ENCODE results near the gene UTS2B. TPM values are rescaled to one million over a fixed set of nuclear protein-coding genes. Genes with fewer than 3 reads are reported as not detected.

The UTS2B gene
- total RNA-seq, 1 donor from 2014 or later: 0.89 TPM

DNA sequence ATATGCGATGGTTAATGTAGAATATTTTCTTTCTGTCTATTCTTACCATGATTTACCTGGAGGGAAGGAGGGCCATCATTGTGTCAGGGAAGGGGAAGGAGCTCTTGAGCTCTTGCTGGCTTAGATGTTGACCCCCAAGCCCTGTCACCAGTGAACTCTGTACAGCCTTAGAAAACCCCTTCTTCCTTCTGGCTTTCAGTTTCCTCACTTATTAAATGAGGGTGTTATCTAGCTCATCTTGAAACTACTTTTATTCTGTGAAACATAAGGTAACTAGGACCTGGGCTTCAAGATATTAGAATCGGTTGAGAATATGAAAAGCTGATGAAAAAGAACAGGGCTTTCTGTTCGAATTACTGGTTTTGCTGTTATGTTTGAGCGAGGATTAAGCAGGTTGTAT lies 25.1 kb upstream of the UTS2B start:
- ATAC-seq: no peak
- no peak for DNase-seq (ENCODE audit: low spot score)
- intact Hi-C loops (cut with DNase I): no loop called here

GRCh38 chr3:191353022-191353777 lies 22.9 kb upstream of the UTS2B start:
- intact Hi-C loops (cut with DNase I): no loop called here
- ATAC-seq (peak; percentile 35), DNase-seq (ENCODE audit: low spot score) (no peak)

GRCh38 chr3:191352014-191352413 lies 21.7 kb upstream of the UTS2B start:
- ATAC-seq (no peak), DNase-seq (ENCODE audit: low spot score) (no peak)
- intact Hi-C loops (cut with DNase I): no loop called here

DNA sequence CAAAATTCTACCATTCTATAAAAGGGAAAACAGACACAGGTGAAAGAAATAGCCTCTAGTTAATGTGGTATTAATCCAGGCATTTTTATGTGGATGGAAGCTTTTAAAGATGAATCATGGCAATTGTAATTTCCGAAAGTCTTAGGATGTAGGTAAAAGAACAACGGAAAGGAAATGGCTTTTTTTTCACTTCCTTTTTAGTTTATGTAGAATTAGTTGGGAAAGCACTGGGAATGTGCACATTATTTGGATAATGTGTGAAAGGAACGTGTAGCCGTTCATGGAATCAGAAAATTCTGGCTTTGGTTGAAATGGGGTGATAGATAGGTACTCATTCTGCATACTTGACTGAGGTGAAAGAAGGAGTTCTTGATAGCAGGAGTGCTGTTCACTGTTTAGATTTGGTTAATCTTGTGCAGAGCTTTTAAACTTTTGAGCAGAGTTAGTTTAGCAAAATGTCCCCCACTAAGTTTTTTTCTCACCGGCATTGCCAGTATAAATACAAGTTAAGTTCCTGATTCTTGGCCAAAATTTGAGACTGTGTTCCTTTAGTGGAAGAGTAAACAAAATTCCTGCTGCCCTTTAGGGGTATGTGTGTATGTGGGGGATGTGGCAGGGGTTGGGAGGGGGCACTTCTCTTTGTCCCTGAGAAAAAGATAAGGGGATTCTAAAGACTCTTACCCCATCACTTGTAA lies 20.2 kb upstream of the UTS2B start:
- ATAC-seq: no peak
- intact Hi-C loops (cut with DNase I): no loop called here
- no peak for DNase-seq (ENCODE audit: low spot score)

- intact Hi-C loops (cut with DNase I): no loop called here
Observed at GRCh38 chr3:191348098-191348497, 17.8 kb upstream of the UTS2B start.

GRCh38 chr3:191347228-191347627 lies 16.9 kb upstream of the UTS2B start:
- ATAC-seq (no peak), DNase-seq (ENCODE audit: low spot score) (no peak)
- intact Hi-C loops (cut with DNase I): no loop called here

More at GRCh38 chr3:191348098-191348497, 17.8 kb upstream of the UTS2B start:
- ATAC-seq (no peak), DNase-seq (ENCODE audit: low spot score) (no peak)

- no peak for ATAC-seq
- intact Hi-C loops (cut with DNase I): no loop called here
- DNase-seq (ENCODE audit: low spot score): no peak
Observed at GRCh38 chr3:191345334-191345733, 15.0 kb upstream of the UTS2B start.

GRCh38 chr3:191343913-191344312 lies 13.6 kb upstream of the UTS2B start:
- DNase-seq (ENCODE audit: low spot score) (no peak), ATAC-seq (no peak)
- intact Hi-C loops (cut with DNase I): no loop called here

DNA sequence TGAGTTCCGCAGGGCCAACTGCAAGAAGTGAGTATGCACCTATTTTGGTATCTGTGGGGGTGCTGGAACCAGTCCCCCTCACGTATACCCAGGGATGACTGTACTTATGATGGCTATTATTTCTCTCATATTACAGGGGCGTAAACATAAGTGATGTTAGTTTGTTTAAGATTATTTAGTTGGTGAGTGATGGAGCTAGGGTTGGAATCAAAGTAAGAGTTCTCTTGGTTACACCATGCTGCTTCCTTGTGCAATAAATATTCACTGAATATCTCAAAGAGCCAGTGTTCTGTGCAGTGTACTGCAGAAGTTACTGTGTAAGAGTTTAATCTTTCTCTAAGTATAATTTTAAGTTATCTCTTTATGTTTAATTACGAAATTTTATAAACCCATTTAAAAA lies 12.8 kb upstream of the UTS2B start:
- ATAC-seq (no peak), DNase-seq (ENCODE audit: low spot score) (no peak)
- intact Hi-C loops (cut with DNase I): no loop called here

DNA sequence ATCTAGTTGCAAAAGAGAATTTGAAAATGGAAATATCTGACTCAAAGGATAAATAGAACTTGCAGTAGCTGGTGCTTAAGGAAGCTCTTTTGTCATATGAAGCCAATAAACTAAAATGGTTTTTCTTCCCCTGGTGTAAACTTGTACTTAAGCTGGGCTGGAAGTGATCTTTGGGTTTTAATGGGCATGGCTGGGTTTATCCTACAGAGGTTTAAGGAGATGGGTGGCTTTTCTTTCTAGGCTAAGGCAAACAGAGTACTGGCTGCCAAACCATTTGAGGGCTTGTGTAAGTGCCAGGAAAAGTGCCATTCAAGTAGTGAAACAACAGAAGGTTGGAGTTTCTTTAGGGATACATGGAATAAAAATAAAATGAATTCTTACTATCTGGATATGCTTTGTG lies 12.1 kb upstream of the UTS2B start:
- DNase-seq (ENCODE audit: low spot score) (no peak), ATAC-seq (no peak)
- intact Hi-C loops (cut with DNase I): no loop called here

- DNase-seq (ENCODE audit: low spot score): no peak
- intact Hi-C loops (cut with DNase I): no loop called here
Observed at GRCh38 chr3:191342006-191342405, 11.7 kb upstream of the UTS2B start.

DNA sequence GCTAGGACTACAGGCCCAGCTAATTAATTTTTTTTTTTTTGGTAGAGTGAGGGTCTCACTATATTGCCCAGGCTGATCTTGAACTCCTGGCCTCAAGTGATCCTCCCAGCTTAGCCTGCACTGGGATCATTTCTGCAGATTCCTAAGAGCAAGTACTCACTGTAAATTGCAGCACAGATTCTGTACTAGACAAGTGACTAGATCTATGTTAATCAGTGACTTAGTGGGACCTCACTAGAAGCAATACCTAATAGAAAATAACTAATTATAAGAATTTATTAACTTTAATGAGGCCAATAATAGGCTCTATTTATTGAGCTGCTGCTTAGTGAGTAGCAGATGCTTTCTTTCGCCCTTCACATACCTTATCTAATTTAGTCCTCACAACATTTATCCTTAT lies 10.6 kb upstream of the UTS2B start:
- intact Hi-C loops (cut with DNase I): no loop called here
- no peak for ATAC-seq
- DNase-seq (ENCODE audit: low spot score): no peak

More at GRCh38 chr3:191342006-191342405, 11.7 kb upstream of the UTS2B start:
- no peak for ATAC-seq

GRCh38 chr3:191340351-191340750 lies 10.0 kb upstream of the UTS2B start:
- no peak for ATAC-seq
- DNase-seq (ENCODE audit: low spot score): no peak
- intact Hi-C loops (cut with DNase I): no loop called here

DNA sequence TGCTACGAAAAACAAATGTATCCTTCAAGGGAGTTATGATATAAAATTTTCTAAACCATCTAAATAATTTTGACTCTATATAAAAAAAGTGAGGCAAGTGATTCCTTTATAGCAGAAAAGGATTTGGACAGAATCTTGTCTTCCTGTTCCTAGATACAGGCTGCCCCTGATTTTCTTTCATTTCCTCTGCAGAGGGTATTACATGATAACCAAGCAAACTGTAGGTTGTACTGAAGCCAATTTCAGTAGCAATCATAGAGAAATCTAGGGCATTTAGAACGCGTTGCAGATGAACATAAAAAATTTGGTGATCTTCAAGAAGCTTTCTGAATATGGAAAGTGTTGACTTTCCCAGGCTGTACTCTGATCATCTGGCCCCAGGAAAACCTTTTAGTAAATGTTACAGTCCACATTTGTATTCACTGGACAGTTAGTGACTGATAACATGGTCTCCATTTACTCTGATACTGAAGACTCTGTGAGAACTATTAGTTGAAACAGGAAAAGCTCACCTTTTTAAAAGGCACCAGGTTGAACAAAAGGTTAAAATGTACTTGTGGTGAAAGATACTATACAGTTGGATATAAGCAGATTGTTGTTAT lies 9.1 kb upstream of the UTS2B start:
- no peak for DNase-seq (ENCODE audit: low spot score)
- no peak for ATAC-seq
- intact Hi-C loops (cut with DNase I): no loop called here

- ATAC-seq (no peak), DNase-seq (ENCODE audit: low spot score) (no peak)
- intact Hi-C loops (cut with DNase I): no loop called here
Observed at GRCh38 chr3:191338177-191338488, 7.8 kb upstream of the UTS2B start.

- intact Hi-C loops (cut with DNase I): no loop called here
- ATAC-seq: peak; percentile 20
Observed at GRCh38 chr3:191336833-191337232, 6.5 kb upstream of the UTS2B start.

DNA sequence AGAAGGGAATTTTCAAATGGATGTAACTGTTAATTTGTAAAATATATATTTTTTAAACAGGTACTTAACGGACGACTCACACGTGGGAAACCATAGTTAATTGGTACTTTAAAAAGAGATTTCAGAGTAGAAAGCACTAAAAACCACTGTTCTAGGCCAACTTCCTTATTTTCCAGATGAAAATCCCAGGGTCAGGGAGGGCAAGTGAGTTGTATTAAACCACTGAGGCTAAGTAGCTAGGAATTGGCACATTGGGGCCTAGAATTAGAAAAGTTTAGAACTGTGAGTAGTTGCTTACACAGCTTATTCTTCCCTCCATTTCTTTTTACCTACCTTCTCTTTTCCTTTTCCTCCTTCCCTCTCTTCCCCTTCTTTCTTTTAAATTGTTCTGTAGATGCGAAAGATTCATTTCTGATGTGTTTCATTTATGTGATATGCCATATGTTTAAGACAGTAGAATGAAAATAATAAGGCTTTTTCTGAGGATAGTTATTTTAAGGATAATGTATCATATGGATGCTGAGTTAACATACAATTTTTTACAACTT lies 4.1 kb upstream of the UTS2B start:
- DNase-seq (ENCODE audit: low spot score): no peak
- intact Hi-C loops (cut with DNase I): no loop called here
- no peak for ATAC-seq

More at GRCh38 chr3:191336833-191337232, 6.5 kb upstream of the UTS2B start:
- DNase-seq (ENCODE audit: low spot score): no peak

DNA sequence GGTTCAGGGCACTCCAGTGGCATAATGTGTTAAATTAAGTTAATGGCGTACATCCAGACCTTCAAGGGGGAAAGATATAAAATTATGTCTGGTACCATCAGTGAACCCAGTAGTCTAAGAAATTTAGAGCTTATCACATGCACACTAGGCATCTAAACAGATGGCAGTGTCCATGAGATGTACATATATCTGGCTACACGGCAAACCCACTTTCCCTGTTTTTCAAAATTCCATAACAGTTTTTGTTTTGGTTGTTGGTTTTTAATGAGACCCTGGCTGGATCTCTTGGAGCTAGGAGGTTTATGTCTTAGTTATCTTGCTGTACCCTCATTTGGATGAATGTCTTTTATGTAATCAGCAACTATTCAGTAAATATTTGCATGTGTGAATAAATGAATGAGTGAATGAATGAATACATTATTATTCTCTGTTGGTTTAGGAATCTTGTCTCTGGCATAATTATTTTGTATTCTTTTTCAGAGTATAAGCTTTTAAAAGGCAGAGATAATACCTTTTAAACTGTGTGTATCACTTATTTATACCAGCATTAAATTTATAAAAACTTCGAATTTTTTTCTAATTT lies 3.1 kb upstream of the UTS2B start:
- intact Hi-C loops (cut with DNase I): no loop called here
- no peak for ATAC-seq

DNA sequence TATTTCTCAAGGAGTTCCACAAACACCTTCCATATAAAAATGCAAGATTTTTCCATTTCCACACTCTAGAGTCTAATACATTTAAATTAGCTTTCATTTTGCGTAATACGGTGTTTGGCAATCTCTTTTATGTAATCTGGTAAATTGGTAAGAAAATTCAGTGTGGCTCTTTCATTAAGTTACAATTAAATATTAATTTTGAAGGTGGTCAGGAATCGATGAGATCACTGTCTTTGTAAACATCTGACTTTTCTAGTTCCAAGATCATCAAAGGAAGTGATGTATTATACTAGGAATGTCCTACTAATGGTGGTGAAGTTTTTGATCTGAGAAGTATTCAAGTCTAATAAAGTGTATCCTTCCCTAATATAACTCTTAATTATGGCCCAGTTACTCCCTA lies 1.1 kb upstream of the UTS2B start:
- ATAC-seq (no peak), DNase-seq (ENCODE audit: low spot score) (no peak)
- intact Hi-C loops (cut with DNase I): no loop called here

More for the DNA sequence above, 3.1 kb upstream of the UTS2B start:
- DNase-seq (ENCODE audit: low spot score): no peak

- intact Hi-C loops (cut with DNase I): no loop called here
- no peak for DNase-seq (ENCODE audit: low spot score)
- peak; percentile 2 for ATAC-seq
Observed at GRCh38 chr3:191330530-191331048, 263 bp upstream of the UTS2B start.
